ENCODE data around the gene SLC1A6. TPM values are rescaled to one million over a fixed set of nuclear protein-coding genes. Genes with fewer than 3 reads are reported as not detected.

Gene SLC1A6
- polyA plus RNA-seq, 1 donor from 2014 or later = 46.6 TPM

DNA sequence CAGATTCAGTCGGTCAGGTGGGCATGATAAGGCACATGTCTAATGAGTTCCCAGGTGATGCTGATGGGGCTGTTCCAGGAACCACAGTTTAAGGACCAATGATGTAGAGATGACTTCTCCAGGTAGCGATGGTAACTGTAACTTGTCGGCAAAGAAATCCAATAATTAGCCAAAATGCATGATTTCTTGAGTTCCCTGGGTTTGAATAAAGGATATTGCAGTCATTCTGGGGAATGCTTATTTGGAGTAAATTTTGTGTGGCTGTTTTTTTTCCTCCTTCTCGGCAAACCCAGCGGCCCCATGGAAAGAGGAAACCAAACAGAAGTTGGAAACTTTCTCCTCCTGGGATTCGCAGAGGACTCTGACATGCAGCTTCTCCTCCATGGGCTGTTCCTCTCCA, 38.5 kb downstream of the SLC1A6 start, which contains the start of gene OR7C2:
Gene OR7C2 (plus strand): TSS at position 301 of the 400 bp plus-strand sequence. CDS start 0 bp downstream, at position 301.
- Histone ChIP-seq H3F3A (ENCODE audit: insufficient read depth, low read length, poor library complexity, severe bottlenecking) (no peaks in the 10 kb centered on the region), H3K9me3 (ENCODE audit: low read length) (no peaks in the 10 kb centered on the region), H3K27me3 (ENCODE audit: insufficient read depth, low read depth, low read length) (no peaks in the 10 kb centered on the region), H2AFZ (ENCODE audit: low read depth, low read length) (no peak within 1 kb of the TSS), H3K9me2 (ENCODE audit: insufficient read depth, low read length) (no peaks in the 10 kb centered on the region), H3K4me3 (ENCODE audit: low read length) (no peak within 1 kb of the TSS), H3K4me2 (ENCODE audit: low read length) (no peak within 1 kb of the TSS), H4K20me1 (ENCODE audit: insufficient read depth) (no peaks in the 10 kb centered on the region), H3K9ac (ENCODE audit: low read length) (no peak within 1 kb of the TSS), H3K27ac (ENCODE audit: low read length) (no peak within 1 kb of the TSS), H3K36me3 (ENCODE audit: insufficient read depth, low read length) (no peaks in the 10 kb centered on the region), H3K79me2 (replicated peaks; ENCODE audit: insufficient read depth, low read length) (no peaks in the 10 kb centered on the region)
- TF ChIP-seq RAD21 (conservative IDR thresholded peaks at IDR 0.05) = no peak
- no peak for TF ChIP-seq SMC3 (conservative IDR thresholded peaks at IDR 0.05; ENCODE audit: poor library complexity)
- TF ChIP-seq TAF1 (IDR thresholded peaks at IDR 0.05; ENCODE audit: low read depth) = no peak
- no peak for TF ChIP-seq POLR2AphosphoS5 (IDR thresholded peaks at IDR 0.05)
- TF ChIP-seq, protein P1, sequence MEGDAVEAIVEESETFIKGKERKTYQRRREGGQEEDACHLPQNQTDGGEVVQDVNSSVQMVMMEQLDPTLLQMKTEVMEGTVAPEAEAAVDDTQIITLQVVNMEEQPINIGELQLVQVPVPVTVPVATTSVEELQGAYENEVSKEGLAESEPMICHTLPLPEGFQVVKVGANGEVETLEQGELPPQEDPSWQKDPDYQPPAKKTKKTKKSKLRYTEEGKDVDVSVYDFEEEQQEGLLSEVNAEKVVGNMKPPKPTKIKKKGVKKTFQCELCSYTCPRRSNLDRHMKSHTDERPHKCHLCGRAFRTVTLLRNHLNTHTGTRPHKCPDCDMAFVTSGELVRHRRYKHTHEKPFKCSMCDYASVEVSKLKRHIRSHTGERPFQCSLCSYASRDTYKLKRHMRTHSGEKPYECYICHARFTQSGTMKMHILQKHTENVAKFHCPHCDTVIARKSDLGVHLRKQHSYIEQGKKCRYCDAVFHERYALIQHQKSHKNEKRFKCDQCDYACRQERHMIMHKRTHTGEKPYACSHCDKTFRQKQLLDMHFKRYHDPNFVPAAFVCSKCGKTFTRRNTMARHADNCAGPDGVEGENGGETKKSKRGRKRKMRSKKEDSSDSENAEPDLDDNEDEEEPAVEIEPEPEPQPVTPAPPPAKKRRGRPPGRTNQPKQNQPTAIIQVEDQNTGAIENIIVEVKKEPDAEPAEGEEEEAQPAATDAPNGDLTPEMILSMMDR (IDR thresholded peaks at IDR 0.05; ENCODE audit: poor library complexity, severe bottlenecking) = no peak
- no peak for TF ChIP-seq EZH2 (IDR thresholded peaks at IDR 0.05; ENCODE audit: borderline replicate concordance, insufficient read depth, low read length, poor library complexity, severe bottlenecking)
- TF ChIP-seq, protein P2, sequence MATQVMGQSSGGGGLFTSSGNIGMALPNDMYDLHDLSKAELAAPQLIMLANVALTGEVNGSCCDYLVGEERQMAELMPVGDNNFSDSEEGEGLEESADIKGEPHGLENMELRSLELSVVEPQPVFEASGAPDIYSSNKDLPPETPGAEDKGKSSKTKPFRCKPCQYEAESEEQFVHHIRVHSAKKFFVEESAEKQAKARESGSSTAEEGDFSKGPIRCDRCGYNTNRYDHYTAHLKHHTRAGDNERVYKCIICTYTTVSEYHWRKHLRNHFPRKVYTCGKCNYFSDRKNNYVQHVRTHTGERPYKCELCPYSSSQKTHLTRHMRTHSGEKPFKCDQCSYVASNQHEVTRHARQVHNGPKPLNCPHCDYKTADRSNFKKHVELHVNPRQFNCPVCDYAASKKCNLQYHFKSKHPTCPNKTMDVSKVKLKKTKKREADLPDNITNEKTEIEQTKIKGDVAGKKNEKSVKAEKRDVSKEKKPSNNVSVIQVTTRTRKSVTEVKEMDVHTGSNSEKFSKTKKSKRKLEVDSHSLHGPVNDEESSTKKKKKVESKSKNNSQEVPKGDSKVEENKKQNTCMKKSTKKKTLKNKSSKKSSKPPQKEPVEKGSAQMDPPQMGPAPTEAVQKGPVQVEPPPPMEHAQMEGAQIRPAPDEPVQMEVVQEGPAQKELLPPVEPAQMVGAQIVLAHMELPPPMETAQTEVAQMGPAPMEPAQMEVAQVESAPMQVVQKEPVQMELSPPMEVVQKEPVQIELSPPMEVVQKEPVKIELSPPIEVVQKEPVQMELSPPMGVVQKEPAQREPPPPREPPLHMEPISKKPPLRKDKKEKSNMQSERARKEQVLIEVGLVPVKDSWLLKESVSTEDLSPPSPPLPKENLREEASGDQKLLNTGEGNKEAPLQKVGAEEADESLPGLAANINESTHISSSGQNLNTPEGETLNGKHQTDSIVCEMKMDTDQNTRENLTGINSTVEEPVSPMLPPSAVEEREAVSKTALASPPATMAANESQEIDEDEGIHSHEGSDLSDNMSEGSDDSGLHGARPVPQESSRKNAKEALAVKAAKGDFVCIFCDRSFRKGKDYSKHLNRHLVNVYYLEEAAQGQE (IDR thresholded peaks at IDR 0.05; ENCODE audit: borderline replicate concordance) = no peak
- TF ChIP-seq EP300 (conservative IDR thresholded peaks at IDR 0.05; ENCODE audit: poor library complexity, severe bottlenecking) = no peak
- no peak for TF ChIP-seq MXI1 (conservative IDR thresholded peaks at IDR 0.05; ENCODE audit: poor library complexity, severe bottlenecking)

DNA sequence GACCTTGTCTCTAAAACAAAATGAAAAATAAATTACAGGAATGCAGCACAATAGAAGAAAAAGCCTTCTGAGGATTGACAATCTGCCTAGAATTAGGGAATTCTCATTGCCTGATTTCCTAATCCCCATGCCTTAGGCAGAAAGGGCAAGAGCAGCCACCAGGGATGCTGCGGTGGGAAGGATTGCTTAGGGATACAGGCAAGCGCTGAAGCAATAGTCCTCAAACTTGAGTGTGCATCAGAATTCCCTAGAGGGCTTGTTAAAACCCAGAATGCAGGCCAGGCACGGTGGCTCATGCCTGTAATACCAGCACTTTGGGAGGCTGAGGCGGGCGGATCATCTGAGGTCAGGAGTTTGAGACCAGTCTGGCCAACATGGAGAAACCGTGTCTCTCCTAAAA, 39.4 kb downstream of the SLC1A6 start:
- Histone ChIP-seq H3K9ac (ENCODE audit: low read length) (no peak overlapping the region), H3K79me2 (replicated peaks; ENCODE audit: insufficient read depth, low read length) (no peaks in the 10 kb centered on the region), H3K4me3 (ENCODE audit: low read length) (no peak overlapping the region), H3K9me2 (ENCODE audit: insufficient read depth, low read length) (no peaks in the 10 kb centered on the region), H3K4me2 (ENCODE audit: low read length) (no peak overlapping the region), H3K27ac (ENCODE audit: low read length) (no peak overlapping the region), H3K9me3 (ENCODE audit: low read length) (no peaks in the 10 kb centered on the region), H3F3A (ENCODE audit: insufficient read depth, low read length, poor library complexity, severe bottlenecking) (no peaks in the 10 kb centered on the region), H3K36me3 (ENCODE audit: insufficient read depth, low read length) (no peaks in the 10 kb centered on the region), H2AFZ (ENCODE audit: low read depth, low read length) (no peak overlapping the region), H4K20me1 (ENCODE audit: insufficient read depth) (no peaks in the 10 kb centered on the region), H3K27me3 (ENCODE audit: insufficient read depth, low read depth, low read length) (no peaks in the 10 kb centered on the region)
- no peak for TF ChIP-seq MXI1 (conservative IDR thresholded peaks at IDR 0.05; ENCODE audit: poor library complexity, severe bottlenecking)
- TF ChIP-seq EP300 (conservative IDR thresholded peaks at IDR 0.05; ENCODE audit: poor library complexity, severe bottlenecking) = no peak
- TF ChIP-seq SMC3 (conservative IDR thresholded peaks at IDR 0.05; ENCODE audit: poor library complexity) = no peak
- TF ChIP-seq POLR2AphosphoS5 (IDR thresholded peaks at IDR 0.05) = no peak
- TF ChIP-seq RAD21 (conservative IDR thresholded peaks at IDR 0.05) = no peak
- TF ChIP-seq, protein P2 (IDR thresholded peaks at IDR 0.05; ENCODE audit: borderline replicate concordance) = no peak
- TF ChIP-seq TAF1 (IDR thresholded peaks at IDR 0.05; ENCODE audit: low read depth) = no peak

Measured in neural cell (in vitro differentiated cells).